ENCODE measurements around the gene ADGRL3.
"Not testable (repeated sequence)": the region's sequence is repeated elsewhere in the genome, so short reads cannot be mapped to it uniquely, and the experiment has no call there.

Gene ADGRL3

DNA sequence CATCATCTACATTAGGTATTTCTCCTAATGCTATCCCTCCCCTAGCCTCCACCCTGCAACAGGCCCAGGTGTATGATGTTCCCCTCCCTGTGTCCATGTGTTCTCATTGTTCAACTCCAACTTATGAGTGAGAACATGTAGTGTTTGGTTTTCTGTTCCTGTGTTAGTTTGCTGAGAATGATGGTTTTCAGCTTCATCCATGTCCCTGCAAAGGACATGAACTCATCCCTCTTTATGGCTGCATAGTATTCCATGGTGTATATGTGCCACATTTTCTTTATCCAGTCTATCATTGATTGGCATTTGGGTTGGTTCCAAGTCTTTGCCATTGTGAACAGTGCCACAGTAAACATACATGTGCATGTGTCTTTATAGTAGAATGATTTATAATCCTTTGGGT lies 7.0 kb downstream of the ADGRL3 start:
- not testable (repeated sequence) for DNase-seq

DNA sequence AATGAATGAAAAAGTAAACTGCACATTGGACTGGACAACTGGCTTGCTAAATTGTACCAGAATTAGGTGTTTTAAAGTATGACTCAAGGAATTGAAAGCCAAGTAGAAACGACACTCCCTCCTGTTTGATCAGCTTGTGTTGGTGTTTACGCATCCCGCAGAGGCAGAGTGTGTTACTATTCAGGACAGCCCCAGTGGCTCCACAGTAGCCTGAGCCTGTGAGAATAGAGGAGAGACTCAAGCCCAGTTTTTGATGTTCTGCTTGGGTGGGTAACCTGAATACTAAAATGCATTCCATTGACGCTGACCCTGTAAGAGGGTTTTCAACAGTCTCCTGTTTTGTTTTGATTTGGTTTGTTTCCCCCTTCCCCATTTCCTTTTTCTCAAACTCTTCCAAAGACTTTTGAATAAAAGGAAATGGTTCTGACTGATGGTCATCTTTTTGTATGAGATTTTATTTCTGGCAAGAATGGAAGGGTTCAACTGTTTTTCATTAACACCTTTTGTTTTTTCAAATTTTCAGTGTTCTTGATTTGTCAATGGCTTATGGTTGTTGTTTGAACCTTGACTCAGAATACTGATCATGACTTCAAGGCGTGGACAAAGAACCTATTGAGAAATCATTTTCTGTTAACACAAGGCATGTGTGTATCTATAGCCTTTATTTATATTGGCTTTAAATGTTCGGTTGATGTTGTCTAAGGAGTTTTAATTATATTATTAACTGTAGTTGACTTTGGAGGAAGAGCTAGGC lies 10.2 kb downstream of the ADGRL3 start:
- DNase-seq, result no peak

DNA sequence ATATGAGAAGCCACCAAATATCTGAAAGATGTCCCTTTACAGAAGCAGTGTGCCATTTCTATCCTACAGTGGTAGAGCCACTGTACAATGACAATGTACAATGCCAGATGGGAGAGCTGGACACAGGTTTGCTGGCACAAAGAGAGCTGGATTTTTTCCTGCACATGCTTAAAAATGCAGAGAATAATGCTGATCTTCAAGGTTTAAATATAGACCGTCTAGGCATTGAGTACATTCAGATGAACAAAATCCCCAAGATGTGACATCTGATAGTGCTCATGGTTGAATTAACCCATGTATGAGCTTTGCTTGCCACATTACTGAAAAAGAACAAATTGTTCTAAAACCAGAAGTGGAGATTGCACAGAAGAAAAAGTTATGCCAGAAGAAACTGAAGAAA lies 11.7 kb downstream of the ADGRL3 start:
- no peak for DNase-seq

DNA sequence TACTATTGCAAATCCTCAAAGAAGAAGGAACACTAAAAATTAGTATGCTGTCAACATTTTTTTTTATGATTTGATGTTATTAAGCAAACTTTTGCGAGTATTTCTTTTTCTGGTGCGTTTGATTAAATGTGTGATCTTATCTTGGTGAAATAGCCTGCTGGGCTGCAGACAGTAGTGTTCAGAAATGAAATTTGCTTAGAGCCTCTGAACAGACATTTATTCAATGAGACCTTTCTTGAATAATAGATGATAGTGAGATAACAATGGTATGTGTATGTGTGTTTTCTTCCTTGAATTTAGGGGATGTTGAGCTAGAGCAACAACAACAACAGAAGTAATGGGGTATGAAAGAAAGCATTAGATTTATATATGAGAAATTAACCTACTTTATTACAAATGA lies 12.7 kb downstream of the ADGRL3 start:
- DNase-seq, result no peak

DNA sequence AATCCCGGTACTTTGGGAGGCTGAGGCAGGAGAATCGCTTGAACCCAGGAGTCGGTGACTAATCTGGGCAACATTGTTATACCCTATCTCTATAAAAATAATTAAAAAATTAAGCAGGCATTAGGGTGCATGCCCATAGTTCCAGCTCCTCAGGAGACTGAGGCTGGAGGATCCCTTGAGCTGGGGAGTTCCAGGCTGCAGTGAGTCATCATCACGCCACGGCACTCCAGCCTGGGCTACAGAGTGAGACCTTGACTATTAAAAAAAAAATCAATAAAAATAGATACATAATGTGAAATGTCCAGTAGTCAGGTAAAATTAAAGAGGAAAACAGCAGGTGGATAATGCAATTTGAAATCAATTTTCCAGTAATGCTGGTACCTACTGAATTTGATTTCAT lies 14.6 kb downstream of the ADGRL3 start:
- no peak for DNase-seq

DNA sequence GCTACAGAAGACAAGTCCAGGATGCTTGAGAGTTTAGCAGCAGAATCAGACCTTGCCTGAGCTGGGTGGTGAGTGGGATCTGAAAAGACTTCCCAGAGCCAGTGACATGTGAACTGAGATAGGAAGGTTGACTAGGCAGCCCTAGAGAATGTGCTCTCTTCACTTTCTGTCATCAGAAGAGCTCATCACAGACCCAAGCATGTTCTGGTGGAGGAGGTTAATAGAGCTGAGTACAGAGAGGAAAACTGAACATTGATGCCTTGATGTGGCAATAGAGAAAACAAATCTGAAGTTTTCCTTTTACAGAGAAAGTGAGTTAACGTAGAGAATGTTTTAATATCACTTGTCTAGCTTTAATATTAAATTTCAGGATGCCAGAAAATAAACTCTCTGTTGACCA lies 17.1 kb downstream of the ADGRL3 start:
- no peak for DNase-seq

DNA sequence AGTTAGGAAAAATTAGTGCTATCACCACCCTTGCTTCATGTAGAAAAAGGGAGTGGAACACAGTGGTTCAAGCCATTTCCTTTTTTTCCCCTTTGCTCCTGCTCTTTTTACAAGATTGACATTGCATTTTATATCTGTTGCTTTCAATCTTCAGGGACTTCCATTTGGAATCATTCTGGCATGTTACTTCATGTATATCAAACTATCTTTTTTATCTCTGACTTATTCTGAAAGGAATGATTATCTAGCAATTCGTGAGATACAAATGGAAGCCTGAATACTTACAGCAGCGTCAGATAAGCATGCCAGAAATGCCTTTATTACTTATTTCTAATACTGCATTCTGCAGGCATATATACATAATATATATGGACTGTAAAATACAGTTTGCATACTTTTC lies 20.4 kb downstream of the ADGRL3 start:
- no peak for DNase-seq

DNA sequence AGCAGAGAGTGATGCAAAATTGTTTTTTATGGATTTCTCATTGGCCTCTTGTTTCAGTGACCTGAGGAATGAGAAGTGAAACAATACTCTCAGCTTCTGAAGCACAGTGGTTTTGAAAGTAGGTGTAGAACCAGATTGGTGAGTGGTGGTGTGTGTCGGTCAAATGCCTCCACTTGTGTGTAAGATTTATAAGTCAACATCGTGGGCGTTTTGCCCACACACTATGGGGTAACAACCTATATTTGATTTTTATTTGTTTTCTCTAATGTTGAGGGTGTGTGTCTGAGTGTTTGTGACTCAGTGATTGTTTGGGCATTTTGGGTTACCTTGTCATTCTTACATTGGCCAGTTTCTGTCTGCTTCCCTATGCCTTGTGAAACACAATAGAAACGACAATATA lies 23.3 kb downstream of the ADGRL3 start:
- no peak for DNase-seq

DNA sequence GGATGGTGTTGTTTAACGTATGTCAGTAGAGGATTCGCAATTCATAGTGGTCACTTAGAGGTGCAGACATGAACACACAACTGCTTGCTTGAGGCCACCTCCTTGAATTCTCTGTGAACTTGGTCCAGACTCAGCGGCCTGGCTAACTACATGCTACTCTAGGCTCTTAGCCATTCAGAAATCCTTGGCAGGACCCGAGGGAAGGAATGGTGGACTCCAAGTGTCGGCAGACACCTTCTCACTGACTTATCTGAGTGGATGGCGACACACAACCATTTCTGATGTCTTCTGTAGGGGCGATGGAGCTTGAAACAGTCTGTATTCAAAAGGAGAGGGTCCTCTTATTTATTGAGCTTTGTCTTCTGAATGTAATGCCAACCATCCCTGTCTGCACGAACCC lies 24.4 kb downstream of the ADGRL3 start:
- no peak for DNase-seq

DNA sequence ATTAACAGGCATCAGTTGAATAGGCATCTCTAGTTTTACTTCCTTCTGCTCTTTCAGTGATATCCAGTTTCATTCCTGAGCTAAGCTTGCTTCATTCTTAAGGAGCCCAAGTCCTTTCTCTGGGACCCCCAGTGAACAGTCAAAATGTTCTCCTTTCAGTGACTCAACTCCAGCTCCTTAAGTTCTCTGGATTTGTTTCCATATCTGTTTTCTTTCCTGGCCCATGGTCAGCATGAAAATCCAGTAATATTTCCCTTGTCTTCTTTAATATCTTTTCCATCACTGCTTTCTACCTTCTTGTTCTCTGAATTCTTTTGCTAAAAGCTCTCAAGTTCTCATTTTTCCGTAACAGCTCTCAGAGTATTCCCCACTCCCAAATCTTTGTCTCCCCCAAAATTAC lies 25.5 kb downstream of the ADGRL3 start:
- DNase-seq, result no peak

DNA sequence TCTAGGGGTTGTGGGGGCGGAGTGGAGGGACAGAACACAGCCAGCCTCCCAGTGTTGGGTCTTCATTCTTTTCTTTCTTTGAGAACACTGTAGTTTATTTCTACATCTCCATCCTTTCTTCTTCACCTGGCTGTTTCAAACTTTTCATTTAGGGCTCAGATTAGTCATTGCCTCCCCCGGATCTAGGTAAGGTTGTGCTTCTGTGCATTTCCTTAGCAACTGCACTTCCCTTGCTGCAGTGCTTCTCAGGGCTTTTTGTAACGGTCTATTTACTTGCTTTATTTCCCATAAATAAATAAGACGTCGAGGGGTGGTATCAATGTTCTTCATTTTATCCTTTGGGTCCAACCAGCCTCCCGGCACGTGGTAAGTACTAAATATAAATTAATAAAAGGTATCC lies 31.3 kb downstream of the ADGRL3 start:
- no peak for DNase-seq

DNA sequence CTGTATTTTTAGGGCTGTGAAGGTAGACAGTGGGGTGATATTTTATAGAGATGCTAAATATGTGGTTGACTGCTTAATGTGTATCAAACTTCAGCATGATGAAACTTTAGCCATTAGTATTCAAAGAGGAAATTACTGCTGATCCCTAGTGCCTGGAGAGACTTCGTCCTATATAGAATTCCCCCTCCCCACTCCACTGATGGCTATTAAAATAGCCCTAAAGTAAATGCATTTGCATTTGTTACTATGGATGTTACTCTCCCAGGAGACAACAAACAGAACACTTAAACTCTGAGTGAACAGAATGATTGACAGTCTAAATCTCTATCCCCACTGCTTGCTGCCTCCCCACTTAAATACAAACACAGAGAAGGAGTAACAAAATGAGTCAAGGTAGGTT lies 39.1 kb downstream of the ADGRL3 start:
- no peak for DNase-seq

DNA sequence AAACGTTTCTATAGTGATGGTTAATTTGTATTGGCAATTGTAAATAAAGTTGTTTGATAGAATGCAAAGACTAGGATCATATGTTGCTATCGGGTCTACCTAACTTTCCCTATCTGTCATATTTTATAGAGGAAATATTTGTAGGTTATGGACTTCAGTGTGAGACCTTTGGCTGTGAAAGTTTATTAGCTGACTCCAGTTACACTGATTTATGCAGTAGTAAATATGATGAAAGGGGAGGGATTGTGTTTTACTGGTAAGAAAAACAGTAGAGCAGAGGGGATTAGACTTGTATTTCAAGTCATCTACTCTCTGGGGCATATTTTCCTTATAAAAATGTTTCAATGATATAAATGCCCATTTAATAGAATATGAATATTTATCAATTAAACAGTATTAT lies 43.8 kb downstream of the ADGRL3 start:
- no peak for DNase-seq

DNA sequence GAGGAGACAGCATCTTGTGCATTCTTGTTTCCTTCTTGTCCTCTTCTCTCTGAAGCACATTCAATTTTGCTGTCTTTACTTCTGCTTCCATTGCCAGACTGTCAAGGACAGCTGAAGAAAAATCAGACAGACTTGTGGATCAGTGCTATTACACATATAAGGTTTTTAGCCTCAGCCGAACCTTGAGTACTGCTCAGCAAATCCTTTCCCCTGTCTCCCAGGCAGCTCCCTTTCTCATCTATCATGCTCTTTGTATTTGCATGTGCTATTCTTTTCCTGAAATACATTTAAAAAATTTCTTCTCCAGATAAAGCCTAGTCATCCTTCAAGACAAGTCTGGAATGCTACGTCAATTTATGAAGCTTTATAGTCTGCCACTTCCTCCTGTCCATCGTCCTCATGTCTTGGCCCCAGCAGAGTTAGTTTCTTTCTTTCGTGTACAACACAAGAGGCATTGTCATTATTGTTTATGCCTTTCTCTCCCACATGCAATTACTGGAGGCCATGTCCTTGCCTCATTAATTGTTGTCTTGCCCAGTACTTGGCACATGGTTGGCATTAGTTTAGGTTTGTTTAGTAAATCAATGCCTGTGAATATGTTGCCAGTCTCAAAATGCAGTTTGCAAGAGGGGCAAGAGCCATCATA lies 45.1 kb downstream of the ADGRL3 start:
- no peak for DNase-seq

DNA sequence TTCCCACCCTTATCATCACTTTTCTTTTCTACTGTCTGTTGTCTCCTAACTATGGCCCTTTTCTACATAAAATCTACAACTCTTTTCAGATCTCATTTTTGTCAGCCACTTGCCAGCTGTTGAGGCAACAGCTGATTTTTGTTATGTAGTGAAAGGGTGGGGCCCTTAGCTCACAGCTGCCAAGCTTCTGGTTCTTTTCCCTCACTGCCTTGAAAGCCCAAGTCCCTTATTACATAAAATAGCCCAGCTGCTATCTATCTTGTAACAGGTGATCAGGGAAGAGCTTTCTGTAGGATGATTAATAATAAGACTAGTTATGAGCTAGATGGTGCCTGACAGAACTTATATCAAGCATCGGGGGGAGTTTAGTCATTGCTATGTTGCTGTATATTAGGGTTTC lies 45.9 kb downstream of the ADGRL3 start:
- DNase-seq, result no peak

DNA sequence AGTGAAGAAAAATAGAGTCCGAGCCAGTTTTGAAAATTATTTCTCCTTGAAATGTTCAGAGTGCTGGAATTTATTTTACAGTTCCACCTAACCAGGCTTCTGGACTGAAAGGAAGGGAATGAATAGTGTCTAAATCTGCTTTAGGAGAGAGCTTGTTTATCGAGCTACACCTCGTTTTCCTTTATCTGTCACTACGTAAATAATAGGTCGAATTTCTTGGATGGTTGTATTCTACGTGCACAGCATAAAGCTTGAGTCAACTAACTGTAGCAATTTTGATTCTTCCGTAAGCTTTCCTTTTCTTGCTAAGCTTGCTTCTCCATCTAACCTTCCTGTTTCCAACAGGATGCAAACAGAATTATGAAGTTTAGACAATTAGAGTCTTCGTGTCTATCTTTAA lies 48.6 kb downstream of the ADGRL3 start:
- DNase-seq, result no peak

DNA sequence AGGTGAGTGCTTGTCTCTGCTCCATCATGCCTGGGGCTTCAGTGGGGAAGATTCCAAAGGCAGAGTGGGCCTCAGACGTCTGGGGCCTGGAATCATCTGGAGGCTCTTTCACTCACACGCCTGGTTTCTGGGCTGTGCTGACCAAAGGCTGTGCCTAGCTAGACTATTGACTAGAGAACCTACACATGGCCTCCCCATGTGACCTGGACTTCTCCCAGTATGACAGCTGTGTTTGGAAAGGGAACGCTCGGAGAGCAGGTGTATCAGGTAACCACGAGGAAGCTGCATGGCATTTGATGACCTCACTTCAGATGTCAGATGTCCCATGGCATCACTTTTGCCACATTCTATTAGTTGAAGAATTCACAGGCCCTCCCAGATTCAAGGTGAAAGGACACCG lies 51.0 kb downstream of the ADGRL3 start:
- DNase-seq, result no peak

DNA sequence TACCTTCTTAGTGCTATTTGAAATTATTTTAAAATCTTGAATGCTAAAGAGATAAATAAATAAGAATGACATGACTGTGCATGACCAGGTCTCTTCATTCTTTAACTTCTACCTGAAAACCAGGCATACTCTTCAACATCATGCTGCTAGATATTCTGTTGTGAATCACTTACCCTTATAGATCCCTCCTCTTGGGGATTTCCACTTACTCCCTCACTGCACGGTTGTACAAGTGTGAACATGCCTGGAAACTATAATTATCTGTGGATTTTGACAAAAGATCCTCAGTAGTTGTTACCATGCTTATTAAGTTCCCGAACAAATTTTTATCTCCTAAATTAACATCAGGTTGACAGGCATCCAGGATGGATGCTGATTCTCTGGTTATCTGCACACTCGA lies 54.3 kb downstream of the ADGRL3 start:
- DNase-seq, result no peak

DNA sequence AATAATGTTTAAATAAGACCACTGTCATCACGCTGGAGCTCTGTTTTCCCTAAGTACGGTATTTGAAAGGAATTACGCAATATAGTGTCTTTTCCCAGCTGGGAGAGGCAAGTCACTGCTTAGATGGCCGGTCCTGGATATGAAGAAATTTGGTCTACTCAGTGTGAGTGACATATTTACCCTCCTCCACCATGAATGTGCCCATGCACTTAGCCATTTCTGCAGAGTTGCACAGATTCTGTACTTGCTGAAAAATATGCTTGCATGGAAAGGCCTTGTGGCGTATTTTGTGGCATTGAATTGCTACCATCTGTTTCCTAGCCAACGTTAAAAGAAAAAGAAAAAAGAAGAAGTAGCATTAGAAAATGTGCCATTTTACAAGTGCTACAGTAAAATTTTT lies 73.1 kb downstream of the ADGRL3 start:
- no peak for DNase-seq

DNA sequence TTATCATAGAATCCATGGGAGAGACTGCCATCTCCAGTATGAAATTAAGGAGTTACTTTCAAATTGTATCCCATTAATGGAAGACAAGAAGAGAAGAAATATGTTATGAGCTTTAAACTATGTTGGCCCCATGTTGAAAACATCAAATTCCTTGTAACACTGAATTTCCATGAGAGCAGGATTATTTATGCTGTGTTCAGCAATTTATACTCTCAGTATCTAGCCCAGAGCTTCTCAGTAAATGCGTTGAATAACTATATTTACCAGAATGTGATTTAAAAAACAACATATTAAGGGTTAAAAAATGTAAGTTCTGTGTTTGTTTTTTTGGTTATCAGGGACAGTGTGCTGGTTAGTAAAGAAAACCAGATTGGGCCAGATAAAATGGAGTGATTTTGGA lies 74.2 kb downstream of the ADGRL3 start:
- DNase-seq, result no peak

DNA sequence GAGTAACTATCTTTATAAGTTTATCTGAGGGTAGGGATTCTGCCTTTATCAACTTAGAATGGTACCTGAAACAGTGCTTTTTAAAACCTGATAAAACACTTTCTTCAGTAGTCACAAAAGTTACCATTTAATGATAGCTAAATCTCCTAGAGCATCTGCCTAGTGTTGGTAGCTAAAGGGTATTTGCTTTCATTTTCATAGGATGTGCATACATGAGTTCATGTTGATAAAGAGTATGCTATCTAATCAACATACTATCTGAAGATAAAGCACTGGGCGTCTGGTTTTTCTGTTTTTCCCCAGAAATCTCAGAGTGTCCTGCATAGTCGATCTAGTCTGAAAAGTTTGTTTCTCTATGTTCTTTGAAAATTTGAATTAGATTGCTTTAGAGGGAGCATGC lies 75.1 kb downstream of the ADGRL3 start:
- DNase-seq, result no peak

DNA sequence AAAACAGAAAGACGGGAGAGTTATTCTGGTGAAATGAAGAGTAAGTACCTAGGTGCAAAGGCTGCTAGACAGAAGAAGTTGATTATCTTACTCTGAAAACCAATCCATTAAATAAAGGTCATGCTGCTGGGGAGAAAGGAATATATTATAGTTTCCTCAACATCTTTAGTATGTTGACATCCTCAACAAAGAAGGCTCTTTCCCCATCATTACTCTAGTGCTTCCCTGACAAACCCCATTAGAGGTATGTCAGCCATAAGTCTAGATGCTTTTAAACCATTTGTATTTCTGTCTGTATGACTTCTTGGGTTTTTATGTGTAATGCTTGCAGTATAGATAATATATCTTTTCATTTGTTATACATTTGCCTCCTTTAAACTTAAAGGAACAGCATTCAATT lies 75.9 kb downstream of the ADGRL3 start:
- DNase-seq, result no peak

DNA sequence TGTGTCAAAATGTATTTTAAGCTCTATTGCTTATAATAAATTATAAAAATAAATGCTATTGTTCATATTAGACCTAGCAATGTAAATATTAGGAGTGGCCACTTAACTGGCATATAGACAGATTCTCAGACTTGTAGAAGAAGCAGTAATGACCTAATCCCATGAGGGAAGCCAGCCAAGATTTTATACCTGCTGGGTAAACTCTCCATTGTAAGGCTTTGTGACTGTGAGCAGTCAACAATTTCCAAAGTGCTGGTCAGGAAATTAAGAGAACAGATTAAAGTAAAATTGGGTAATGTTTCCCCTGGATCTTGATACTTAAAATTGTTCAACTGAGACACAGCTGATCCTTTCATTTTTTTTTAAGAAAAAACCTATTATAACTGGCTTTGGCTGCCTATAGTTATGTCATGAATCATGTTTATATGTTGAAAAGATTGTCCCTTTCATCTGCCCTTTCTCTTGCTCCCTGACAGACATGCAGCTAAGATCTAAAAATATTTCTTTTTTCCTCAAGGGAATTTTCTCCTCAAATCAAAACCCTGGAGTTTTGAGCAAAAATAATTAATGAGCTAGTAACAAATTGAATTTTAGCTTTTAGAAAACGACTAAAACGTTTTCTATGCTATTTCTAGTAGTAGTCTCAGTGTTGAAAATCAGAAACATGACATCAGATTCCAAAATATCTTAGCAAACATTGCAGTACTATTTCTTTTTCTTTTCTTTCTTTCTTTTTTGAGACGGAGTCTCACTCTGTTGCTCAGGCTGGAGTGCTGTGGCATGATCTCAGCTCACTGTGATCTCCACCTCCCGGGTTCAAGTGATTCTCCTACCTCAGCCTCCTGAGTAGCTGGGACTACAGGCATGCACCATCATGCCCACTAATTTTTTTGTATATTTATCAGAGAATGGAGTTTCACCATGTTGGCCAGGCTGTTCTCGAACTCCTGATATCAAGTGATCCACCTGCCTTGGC lies 77.9 kb downstream of the ADGRL3 start:
- DNase-seq, result no peak

DNA sequence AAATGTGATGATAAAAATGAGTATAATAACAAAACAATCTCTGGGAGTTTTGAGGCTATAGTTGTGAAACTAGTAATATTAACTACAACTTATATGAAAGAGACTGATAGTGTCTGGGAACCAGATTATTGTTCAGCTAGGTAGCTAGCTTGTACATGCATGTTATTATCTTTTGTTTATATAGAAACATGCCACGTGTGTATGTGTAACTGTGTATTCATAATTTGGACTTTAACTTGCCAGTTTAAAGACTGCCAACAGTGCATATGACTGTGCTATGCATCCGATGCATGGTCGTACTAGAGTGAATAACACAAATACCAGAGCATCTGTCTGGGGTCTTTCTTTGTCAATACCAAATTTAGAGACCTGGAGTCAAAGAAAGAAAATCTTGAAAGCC lies 92.2 kb downstream of the ADGRL3 start:
- no peak for DNase-seq

All from amniotic stem cell (primary cell).